HG02973 (cell line): Measurements from ENCODE around the gene TRIO.

Source experiments
- ATAC-seq: cut with Tn5 transposase; IDR thresholded peaks from one replicate; pipeline ENCODE4 v1.9.1; 2021; ENCODE audit warnings: moderate library complexity; ENCODE audit not compliant: unreplicated experiment

Gene TRIO

DNA sequence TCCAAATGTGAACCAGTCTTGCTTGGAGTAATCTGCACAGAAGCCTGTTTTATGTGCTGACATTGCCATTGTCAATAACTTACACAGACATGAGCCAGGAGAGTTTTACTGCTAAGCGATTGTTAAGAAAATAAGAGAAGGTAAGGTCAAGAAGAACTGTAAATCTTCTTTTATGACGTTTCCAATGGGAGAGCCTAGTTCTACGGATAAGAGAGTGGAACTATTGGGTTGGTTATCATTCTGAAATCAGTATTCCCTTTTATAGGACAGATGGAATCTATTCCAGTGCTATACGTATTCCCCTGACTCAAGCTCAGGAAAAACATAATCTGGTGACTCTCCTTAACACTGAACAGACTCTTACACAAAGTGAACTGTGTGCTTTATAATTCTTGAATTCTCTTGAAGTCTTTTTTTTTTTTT lies 300.5 kb downstream of the TRIO start:
- ATAC-seq: no peak

DNA sequence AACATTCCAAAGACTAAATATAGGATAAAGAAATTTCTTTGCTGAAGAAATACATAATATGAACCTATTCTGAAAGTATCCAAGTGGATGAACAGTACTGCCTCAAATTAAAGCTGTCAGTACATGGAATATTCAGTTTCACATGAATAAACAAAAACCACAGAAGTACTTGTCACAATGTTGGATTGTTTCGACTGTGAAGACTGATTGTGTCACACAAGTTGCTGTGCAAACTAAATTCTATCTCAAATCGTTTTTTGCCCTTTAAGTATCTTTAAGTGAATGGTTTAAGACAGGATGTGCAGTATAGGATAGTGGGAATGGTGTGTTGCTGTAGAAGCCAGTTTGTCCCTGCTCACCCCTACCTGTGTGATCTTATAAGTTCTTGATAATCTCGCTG lies 301.0 kb downstream of the TRIO start:
- no peak for ATAC-seq

- no peak for ATAC-seq
These were observed 301.9 kb downstream of the TRIO start for GRCh38 chr5:14445013-14445412.

- no peak for ATAC-seq
These were observed 302.6 kb downstream of the TRIO start for GRCh38 chr5:14445576-14446290.

- peak; percentile 54 for ATAC-seq
These were observed 305.1 kb downstream of the TRIO start for GRCh38 chr5:14447958-14448911.

DNA sequence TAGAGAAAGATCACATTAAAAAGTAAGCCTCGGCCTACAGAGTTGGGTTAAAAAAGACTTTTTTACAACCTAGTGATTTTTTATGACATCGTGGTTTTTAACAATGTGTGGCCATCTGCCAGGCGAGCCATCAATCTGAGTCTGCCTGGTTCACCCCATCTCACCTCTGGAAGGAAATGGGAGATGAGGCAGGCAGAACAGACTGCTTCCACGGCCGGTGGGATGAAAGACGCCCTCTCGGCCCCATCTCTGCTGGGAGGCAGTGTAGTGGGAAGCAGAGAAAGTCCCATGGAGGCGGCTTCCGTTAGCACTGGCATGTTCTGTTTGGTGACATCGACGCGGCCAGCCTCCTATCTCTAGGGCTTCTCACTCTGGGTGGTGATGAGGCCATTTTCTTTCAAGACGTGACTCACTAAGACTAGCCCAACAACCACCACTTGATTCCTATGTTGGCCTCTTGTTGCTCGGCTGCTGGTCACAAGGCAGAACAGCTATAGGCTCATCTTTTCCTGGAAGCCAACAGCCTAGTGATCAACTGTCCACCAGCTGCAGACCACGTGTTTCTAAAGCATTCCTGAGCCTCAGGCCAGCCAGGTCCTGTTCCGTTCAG lies 306.0 kb downstream of the TRIO start:
- no peak for ATAC-seq

DNA sequence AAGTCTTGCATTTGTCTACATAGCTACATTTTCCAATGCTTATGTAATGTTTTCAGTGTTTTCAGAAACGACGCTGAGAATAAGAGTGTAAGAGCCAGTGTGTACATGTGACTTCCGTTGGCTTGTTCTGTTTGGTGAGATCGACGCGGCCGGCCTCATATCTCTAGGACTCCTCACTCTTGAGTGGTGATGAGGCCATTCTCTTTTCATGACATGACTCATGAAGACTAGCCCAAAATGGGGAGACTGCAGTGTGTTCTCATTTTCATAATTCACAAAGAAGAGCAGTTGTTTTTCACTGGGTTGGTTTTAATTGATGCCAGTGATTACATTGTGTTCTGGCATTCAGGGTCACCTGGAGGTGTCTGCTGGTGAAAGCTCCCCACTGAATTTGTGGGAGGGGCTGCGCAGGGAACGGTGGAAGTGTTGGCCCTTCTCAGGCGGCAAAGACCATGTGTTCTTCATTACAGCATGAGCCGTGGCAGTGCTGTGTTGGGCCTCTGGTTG lies 306.9 kb downstream of the TRIO start:
- no peak for ATAC-seq

GRCh38 chr5:14450742-14451141 lies 307.6 kb downstream of the TRIO start:
- ATAC-seq: no peak

DNA sequence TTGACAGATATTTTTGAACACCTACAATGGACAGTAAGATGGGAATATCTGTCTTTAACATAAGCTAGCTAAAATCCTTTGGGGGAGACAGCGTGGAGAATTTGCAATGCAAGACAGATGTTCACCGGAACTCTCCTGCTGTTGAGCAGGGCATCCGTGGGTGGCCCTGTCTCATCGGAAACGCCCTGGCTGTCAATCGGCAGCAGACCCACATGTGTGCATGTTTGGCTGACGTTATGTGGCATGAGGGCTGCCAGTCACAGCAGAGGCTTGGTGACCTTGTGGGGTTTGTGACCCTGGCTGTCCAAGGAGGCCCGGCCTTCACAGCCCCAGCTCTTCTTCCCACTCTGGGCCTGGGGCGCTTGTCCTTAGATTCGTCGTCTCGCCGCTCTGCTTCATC lies 308.7 kb downstream of the TRIO start:
- ATAC-seq: no peak

DNA sequence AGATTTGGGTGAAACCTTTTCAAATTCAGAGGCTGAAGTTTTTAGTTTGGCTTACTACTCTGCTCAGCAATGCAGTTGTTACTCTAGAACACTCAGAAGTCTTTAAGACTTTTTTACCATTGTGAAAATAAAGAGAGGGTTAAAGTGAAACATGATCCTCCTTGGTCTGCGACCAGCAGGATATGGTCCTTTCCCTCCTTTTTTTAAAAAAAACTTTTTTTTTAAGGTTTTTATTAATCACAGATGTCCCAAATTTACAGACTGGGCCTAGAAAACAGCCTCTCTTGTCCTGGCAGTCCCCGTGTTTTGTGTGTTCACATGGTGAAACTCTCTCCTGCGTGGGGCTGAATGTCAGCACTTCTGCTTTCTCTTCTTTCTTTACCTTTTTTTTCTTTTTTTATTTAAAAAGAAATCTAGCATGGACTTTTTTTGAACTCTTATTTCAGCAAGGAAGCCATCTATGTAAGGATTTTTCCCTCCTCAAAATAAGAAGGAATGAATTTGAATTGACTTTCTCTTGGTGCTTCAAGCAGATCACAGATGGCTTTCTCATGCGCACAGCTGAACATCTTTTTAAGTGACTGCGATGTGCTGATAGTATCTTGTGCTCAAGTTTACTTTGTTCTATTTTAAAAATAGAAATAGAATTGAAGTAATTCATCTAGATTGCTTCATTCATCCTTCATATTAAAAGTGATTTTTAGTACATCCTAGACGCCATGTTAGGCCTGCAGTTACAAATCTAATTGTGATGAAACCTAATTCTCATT lies 309.7 kb downstream of the TRIO start:
- no peak for ATAC-seq

DNA sequence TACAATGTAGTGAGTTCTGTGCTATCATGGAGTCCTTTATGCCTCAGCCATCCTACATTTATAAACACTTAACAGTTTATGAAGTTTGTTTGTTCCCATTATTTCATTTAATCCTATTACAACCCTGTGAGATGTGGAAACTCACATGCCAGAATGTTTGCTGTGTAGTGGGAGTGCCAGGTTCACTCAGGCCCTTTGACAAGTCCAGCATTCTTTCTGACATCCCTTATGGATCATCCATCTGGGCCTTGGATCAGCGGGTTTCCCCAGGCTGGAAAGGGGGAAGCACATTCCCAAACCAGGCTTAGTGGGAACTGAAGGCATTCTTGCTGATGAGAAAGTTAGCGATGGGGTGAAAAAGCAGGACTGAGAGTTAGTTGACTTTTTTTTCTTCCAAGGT lies 310.3 kb downstream of the TRIO start:
- no peak for ATAC-seq

- ATAC-seq: no peak
These were observed 312.7 kb downstream of the TRIO start for GRCh38 chr5:14455814-14456321.

GRCh38 chr5:14457476-14457875 lies 314.3 kb downstream of the TRIO start:
- no peak for ATAC-seq

DNA sequence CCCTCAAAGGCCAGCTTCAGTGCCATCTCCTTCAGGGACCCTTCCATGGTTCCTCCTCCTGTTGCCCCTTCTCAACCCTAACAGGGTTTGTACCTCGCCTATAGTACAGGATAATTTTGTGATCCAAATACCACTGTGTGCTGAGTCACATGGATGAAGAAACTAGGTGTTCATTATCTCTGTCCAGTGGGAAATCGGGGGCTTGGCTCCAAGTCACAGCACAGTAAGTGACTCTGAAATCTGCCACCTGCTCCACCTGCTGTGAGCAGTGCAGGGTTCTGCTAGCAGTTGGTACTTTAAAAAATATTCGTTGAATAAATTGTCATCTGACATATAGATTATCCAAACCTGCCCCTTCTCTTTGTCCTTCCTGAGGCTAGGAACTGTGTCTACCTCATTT lies 315.3 kb downstream of the TRIO start:
- no peak for ATAC-seq

DNA sequence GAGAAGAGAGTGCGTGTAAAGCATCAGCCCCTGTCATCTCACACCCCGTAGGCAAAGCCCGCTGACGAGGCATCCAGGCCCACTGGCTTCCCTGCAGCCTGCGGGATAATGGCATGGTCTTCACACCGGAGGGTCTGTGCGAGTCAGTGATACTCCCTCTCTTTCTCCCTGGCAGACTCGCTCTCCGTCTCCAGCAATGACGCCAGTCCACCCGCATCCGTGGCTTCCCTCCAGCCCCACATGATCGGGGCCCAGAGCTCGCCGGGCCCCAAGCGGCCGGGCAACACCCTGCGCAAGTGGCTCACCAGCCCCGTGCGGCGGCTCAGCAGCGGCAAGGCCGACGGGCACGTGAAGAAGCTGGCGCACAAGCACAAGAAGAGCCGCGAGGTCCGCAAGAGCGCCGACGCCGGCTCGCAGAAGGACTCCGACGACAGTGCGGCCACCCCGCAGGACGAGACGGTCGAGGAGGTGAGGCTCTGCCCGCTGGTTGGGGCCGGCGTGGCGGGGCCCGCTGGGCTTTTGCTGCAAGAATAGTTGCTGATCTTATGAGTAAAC lies 317.8 kb downstream of the TRIO start:
- ATAC-seq: no peak

DNA sequence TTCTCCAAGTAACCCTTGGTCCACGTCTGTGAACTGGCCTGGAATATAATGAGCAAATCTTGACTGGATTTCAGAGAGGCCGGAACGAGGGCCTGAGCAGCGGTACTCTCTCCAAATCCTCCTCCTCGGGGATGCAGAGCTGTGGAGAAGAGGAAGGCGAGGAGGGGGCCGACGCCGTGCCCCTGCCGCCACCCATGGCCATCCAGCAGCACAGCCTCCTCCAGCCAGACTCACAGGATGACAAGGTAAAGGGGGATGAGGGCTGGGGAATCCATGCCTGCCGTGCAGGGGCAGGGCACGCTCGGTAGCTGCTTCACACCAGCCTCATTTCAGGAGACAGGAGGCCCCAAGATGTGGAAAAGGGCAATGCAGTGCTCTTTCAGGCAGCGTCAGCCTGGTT lies 319.5 kb downstream of the TRIO start:
- no peak for ATAC-seq

GRCh38 chr5:14463629-14464028 lies 320.5 kb downstream of the TRIO start:
- no peak for ATAC-seq

DNA sequence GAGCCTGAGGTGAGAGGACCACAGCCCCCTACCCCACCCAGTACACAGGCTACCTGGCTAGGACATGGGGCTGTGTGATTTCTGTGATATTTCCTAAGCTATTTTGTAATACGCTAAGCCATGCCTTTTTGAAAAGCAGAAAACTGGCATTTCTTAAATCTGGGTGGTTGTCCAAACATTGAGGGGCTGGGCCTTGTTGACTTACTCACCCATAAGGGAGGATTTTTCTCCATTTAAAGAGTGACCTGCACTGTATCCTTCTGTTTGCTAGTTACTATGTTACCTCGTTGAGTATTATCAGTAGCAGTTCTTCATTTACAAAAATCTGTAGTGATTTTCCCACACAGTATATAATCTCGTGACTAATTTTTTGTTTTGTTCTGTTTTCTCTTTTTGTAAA lies 321.0 kb downstream of the TRIO start:
- ATAC-seq: no peak

- no peak for ATAC-seq
These were observed 321.5 kb downstream of the TRIO start for GRCh38 chr5:14464671-14465070.

- no peak for ATAC-seq
These were observed 322.0 kb downstream of the TRIO start for GRCh38 chr5:14465116-14465515.
